GM08714 (cell line): ENCODE data around the gene URAD.
"Not testable (repeated sequence)": the region's sequence is repeated elsewhere in the genome, so short reads cannot be mapped to it uniquely, and the experiment has no call there.

Experiments
- H3K4me3 ChIP-seq: fragments of 200-500 bp; sonication (Bioruptor generic); 2 replicates; pipeline ENCODE4 v1.5.1; 2014; ENCODE audit warnings: mild to moderate bottlenecking, low read length, inconsistent platforms
- ZNF274 ChIP-seq: IDR thresholded peaks from 2 replicates; pipeline ENCODE4 v1.6.1; 2012; ENCODE audit warnings: mild to moderate bottlenecking, low read depth, low read length

The URAD gene

GRCh38 chr13:27969082-27969865 is 19.2 kb downstream of the URAD start, which contains the start of gene CDX2:
Gene CDX2, minus strand, starts transcription at chr13:27969315. Its CDS starts 309 bp downstream, at chr13:27969006.
- TF ChIP-seq ZNF274: no peak
- no peak within 1 kb of the TSS; the same call in 1 of the 2 replicates for H3K4me3 ChIP-seq

DNA sequence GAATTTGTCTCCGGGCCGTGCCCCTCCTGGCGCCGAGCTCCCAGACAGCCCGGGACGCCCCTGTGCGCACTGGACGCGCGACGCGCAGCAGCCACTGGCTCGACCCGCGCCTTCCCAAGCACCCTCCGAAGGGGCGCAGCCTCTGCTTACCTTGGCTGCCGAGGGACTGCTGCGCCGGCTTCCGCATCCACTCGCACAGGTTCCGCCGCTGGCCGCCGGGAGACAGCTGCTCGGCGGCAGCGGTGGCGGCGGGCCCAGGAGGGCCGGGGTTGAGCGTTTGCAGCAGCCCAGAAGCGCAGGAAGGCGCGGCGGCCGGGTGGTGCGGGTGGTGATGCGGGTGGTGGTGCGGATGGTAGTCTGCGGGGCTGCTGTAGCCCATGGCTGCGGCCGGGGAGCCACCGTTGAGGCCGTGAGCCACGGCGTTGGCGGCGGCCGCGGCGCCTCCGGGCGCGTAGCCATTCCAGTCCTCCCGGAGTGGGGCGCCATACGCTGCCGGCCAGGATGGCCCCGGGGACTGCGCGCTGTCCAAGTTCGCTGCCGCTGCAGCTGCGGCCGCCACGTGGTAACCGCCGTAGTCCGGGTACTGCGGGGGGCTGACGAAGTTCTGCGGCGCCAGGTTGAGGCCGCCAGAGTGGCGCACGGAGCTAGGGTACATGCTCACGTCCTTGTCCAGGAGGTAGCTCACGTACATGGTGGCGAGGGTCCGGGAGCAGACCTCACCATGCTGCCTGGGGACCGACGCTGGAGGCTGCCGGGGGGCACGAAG is 20.0 kb downstream of the URAD start:
- TF ChIP-seq ZNF274: no peak
- no peak overlapping the region; the same call in 1 of the 2 replicates for H3K4me3 ChIP-seq

DNA sequence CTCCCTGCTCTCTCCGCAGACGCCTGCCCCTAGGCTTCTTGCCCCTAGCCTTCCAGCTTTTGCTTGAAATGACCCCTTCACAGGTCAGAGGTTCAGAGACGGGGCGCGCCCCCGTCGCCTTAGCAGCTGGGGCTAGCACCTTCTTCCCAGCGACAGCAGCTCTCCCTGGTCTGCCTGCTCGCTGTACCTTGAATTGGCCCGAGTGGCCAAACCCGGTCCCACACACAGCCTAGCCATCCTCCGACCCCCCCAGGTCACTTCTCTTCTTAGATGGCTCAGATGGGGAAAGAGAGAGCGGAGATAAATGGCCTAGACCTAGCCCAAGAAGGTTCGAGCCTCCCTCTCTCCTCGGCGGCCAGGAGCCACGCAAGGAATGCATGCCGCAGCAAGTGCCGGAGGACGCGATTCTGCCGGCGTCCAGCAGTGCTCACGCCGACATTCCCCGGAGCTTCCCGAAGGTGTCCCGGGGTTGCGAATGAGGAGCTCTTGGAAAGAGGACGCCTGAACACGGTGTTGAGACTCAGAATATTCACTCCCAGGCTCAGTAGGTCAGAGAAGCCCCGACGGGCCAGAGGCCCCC is 20.7 kb downstream of the URAD start:
- no peak for TF ChIP-seq ZNF274
- no peak overlapping the region for H3K4me3 ChIP-seq

DNA sequence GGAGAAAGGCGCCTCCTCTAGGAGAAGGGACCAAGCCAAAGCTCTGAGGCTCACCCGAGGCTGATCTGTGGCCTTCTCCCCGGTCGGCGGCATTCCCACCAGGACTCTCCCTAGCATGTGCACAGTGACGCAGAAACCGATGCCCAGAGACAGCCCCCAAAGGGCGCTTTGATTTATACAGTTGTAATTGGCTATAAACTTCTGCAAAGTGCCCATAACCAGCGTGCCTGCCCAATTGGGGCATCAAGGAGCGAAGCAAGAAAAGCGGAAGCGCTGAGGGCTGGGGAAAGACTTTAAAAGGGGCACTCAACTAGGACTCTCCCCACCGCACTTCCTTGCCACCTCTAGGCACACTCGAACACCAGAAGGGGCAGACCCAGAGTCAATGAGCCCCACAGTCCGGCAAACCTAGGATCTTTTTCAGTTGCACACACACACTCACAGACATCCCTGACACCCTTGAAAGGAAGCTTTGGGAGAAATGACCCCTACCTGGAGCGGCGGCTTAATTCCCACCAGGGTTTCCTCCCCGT is 21.2 kb downstream of the URAD start:
- TF ChIP-seq ZNF274: no peak
- no peak overlapping the region for H3K4me3 ChIP-seq

DNA sequence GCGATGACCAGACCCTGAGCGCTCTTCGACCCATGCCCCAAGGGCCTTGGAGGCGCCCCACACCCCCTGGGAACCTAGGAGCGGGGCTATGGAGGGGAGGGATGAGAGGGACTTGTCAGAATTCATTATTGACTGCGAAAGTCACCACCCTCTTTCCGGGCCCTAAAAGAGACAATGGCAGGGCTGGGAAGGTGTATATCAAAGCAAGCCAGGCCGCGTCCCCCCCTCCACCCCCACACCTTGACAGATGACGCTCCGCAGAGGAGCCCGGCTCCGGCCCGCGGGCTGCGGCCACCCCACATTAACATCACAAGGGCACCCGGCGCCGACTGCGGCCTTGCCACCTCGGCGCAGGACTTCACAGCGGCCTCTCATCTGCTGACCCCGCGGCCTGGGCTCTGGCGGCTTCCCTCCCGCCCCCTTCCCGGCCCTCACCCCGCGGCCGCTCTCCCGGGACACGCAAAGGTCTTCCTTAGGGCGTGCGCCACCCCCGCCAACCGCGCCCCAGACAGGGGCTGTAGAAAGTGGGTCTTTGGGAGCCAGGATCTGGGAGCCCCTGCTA is 21.8 kb downstream of the URAD start:
- TF ChIP-seq ZNF274: no peak
- H3K4me3 ChIP-seq: no peak overlapping the region

- no peak overlapping the region for H3K4me3 ChIP-seq
- TF ChIP-seq ZNF274: no peak
Measured at GRCh38 chr13:27965740-27966640, 22.5 kb downstream of the URAD start.

DNA sequence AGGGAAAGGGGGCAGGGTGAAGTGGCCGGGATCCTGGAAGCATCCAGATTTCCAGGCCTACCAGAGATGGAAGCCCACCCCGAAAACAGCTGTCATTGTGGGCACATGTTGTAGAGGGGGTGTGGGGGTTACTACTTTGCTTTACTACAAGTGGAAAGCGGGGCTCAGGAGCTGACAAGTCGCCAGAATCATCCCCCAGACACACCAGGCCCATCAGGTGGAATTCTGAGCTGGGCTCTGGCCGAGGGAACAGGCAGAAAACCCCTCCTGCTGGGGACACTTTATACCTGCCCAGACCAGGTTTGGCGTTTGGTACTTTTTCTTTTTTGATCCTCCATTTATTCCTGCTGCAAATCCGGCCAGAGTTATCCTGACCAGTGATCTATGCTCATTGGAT is 23.2 kb downstream of the URAD start:
- TF ChIP-seq ZNF274: no peak

GRCh38 chr13:27964741-27965323 is 23.7 kb downstream of the URAD start:
- TF ChIP-seq ZNF274: no peak
- no peak overlapping the region for H3K4me3 ChIP-seq

More for the DNA sequence above, 23.2 kb downstream of the URAD start:
- H3K4me3 ChIP-seq: no peak overlapping the region

DNA sequence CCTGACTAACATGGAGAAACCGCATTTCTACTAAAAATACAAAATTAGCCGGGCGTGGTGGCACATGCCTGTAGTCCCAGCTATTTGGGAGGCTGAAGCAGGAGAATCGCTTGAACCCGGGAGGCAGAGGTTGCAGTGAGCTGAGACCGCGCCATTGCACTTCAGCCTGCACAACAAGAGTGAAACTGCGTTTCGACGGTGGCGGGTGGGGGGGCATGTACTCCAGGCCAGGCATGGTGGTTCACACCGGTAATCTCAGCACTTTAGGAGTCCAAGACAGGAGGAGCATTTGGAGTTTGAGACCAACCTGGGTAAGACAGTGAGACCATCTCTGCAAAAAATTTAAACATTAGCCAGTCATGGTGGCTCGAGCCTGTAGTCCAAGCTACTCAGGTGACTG is 24.3 kb downstream of the URAD start:
- not testable (repeated sequence) for H3K4me3 ChIP-seq

- no peak overlapping the region for H3K4me3 ChIP-seq
- TF ChIP-seq ZNF274: no peak
Measured at GRCh38 chr13:27963491-27963890, 25.0 kb downstream of the URAD start.

- no peak for TF ChIP-seq ZNF274
- no peak overlapping the region for H3K4me3 ChIP-seq
Measured at GRCh38 chr13:27962982-27963381, 25.5 kb downstream of the URAD start.

DNA sequence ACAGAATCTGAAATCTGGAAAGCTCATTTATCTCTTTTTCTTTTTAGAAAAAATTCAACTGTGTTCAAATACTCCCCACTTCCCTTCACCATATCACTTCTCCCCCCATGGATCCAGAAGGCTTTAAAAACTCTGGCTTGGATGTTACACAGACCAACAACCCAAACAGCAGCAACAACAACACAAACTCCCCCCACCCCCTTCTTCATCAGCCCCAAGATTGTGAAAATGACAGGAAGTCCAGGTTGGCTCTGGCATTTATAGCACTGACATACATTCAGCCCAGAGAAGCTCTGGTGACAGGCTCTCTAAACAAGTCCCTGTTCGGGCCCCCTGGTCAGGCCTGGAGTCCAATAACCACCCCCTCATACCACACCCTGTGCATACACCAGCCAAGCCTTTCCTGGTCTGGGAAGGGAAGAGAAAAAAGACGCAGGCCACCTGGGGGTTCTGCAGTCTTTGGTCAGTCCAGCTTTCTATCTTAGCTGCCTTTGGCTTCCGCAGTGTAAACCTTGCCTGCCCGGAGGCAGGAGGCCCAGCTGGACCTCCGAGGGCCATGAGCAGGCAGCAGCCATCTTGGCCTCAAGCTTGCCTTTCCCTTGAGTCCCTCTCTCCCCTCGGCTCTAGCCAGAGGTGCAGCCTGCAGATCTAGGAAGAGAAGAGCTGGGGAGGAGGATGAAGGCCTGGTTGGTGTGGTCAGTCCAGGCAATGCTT is 26.2 kb downstream of the URAD start:
- H3K4me3 ChIP-seq: no peak overlapping the region
- no peak for TF ChIP-seq ZNF274
